Esophagus muscularis mucosa (tissue), 4 donors: Measurements from ENCODE around the gene SYNJ2.

Experiments used
- CTCF ChIP-seq, 3 experiments: fragments of 200-600 bp in 2 of 3; fragments of 450-650 bp in 1 of 3; sonication (generic) in 2 of 3; IDR thresholded peaks; one replicate each; pipeline ENCODE4 v1.5.1; 2017 to 2019; ENCODE audit warnings: antibody characterized with exemption in 3 of 3, mild to moderate bottlenecking in 2 of 3, moderate library complexity in 1 of 3
- EP300 ChIP-seq: sonication (generic); formaldehyde crosslinking; IDR thresholded peaks from one replicate; pipeline ENCODE4 v1.6.1; 2017; ENCODE audit warnings: antibody characterized with exemption
- POLR2A ChIP-seq: fragments of 450-650 bp; IDR thresholded peaks from one replicate; pipeline ENCODE4 v1.6.1; 2017; ENCODE audit warnings: antibody characterized with exemption, moderate library complexity, mild to moderate bottlenecking, low read depth

GRCh38 chr6:157951828-157952227 is 29.8 kb upstream of the SYNJ2 start:
- TF ChIP-seq POLR2A (no peak), CTCF (IDR thresholded peaks at IDR 0.05) (no peak), EP300 (no peak)
